HEK293 (cell line): Measurements from ENCODE around the gene DGKB.

ENCODE experiments used
- CTCF ChIA-PET: fragments of 350-600 bp; formaldehyde crosslinking; extraction: SDS; loops from one replicate; lab custom pipeline; 2021; ENCODE audit warnings: antibody characterized with exemption; lab: Yijun Ruan, JAX
- POLR2A ChIA-PET: fragments of 300-600 bp; formaldehyde crosslinking; extraction: SDS; loops from one replicate; lab custom pipeline; 2020; ENCODE audit warnings: antibody characterized with exemption, inconsistent platforms; lab: Yijun Ruan, JAX
- H3K27ac ChIP-seq: fragments of 200-500 bp; sonication (Bioruptor generic); 2 replicates; pipeline ENCODE4 v1.5.1; 2014; ENCODE audit warnings: low read depth, low read length, control low read depth, inconsistent platforms; ENCODE audit errors: extremely low read depth
- H3K36me3 ChIP-seq, 2 experiments: fragments of 200-500 bp in 1 of 2; sonication (Bioruptor generic) in 1 of 2; 1 replicate in 1 of 2; 2 replicates in 1 of 2; pipeline ENCODE4 v1.5.1; 2014 to 2017; ENCODE audit warnings: inconsistent platforms in 2 of 2, low read length in 2 of 2; ENCODE audit not compliant: control insufficient read depth in 2 of 2, insufficient read depth in 1 of 2
- H3K4me1 ChIP-seq: fragments of 200-500 bp; sonication (Bioruptor generic); 2 replicates; pipeline ENCODE4 v1.5.1; 2014; ENCODE audit warnings: mild to moderate bottlenecking, low read length, inconsistent platforms; ENCODE audit not compliant: control insufficient read depth, insufficient read depth
- H3K4me3 ChIP-seq: 2 replicates; pipeline ENCODE4 v1.5.1; 2011; ENCODE audit warnings: low read depth, mild to moderate bottlenecking, control low read depth, low read length, moderate library complexity
- H3K9me3 ChIP-seq: fragments of 200-500 bp; sonication (Bioruptor generic); 2 replicates; pipeline ENCODE4 v1.5.1; 2014; ENCODE audit warnings: low read depth, low read length, inconsistent platforms; ENCODE audit not compliant: control insufficient read depth, insufficient read depth
- REPIN1 ChIP-seq: fragments of 450-650 bp; formaldehyde crosslinking; IDR thresholded peaks from 2 replicates; pipeline ENCODE4 v1.5.1; 2017; ENCODE audit warnings: missing biosample characterization, missing genetic modification characterization, low read depth
- SP3 ChIP-seq: fragments of 450-650 bp; formaldehyde crosslinking; IDR thresholded peaks from 2 replicates; pipeline ENCODE4 v1.5.1; 2016; ENCODE audit warnings: missing biosample characterization, missing genetic modification characterization
- TCF7L2 ChIP-seq: IDR thresholded peaks from 2 replicates; pipeline ENCODE4 v1.6.1; 2011; ENCODE audit warnings: low read depth, mild to moderate bottlenecking, inconsistent platforms, low read length, moderate library complexity, borderline replicate concordance
- YY2 ChIP-seq: fragments of 450-650 bp; formaldehyde crosslinking; IDR thresholded peaks from 2 replicates; pipeline ENCODE4 v1.5.1; 2016; ENCODE audit warnings: missing biosample characterization, missing genetic modification characterization
- ZNF157 ChIP-seq: fragments of 450-650 bp; formaldehyde crosslinking; IDR thresholded peaks from 2 replicates; pipeline ENCODE4 v1.5.1; 2016; ENCODE audit warnings: missing biosample characterization, missing genetic modification characterization
- ZNF302 ChIP-seq: fragments of 450-650 bp; formaldehyde crosslinking; IDR thresholded peaks from 2 replicates; pipeline ENCODE4 v1.5.1; 2016; ENCODE audit warnings: missing biosample characterization, missing genetic modification characterization, low read depth
- ZNF311 ChIP-seq: fragments of 450-650 bp; formaldehyde crosslinking; IDR thresholded peaks from 2 replicates; pipeline ENCODE4 v1.5.1; 2017; ENCODE audit warnings: missing biosample characterization, missing genetic modification characterization, borderline replicate concordance
- ZNF391 ChIP-seq: fragments of 450-650 bp; formaldehyde crosslinking; IDR thresholded peaks from 2 replicates; pipeline ENCODE4 v1.5.1; 2016; ENCODE audit warnings: low read depth, missing biosample characterization, missing genetic modification characterization, borderline replicate concordance
- ZNF449 ChIP-seq: fragments of 450-650 bp; formaldehyde crosslinking; IDR thresholded peaks from 2 replicates; pipeline ENCODE4 v1.5.1; 2017; ENCODE audit warnings: missing biosample characterization, mild to moderate bottlenecking, missing genetic modification characterization, moderate library complexity
- ZNF529 ChIP-seq: fragments of 450-650 bp; formaldehyde crosslinking; IDR thresholded peaks from 2 replicates; pipeline ENCODE4 v1.5.1; 2017; ENCODE audit warnings: missing genetic modification characterization, missing biosample characterization; ENCODE audit not compliant: insufficient replicate concordance
- ZNF600 ChIP-seq: fragments of 450-650 bp; formaldehyde crosslinking; IDR thresholded peaks from 2 replicates; pipeline ENCODE4 v1.5.1; 2016; ENCODE audit warnings: missing biosample characterization, missing genetic modification characterization
- ZNF623 ChIP-seq: fragments of 450-650 bp; formaldehyde crosslinking; IDR thresholded peaks from 2 replicates; pipeline ENCODE4 v1.5.1; 2016; ENCODE audit warnings: missing biosample characterization, missing genetic modification characterization
- ZNF624 ChIP-seq: fragments of 450-650 bp; formaldehyde crosslinking; IDR thresholded peaks from 2 replicates; pipeline ENCODE4 v1.5.1; 2017; ENCODE audit warnings: missing biosample characterization, missing genetic modification characterization
- TF ChIP-seq, protein P1 (sequence below): fragments of 450-650 bp; formaldehyde crosslinking; IDR thresholded peaks from 2 replicates; pipeline ENCODE4 v1.5.1; 2016; ENCODE audit warnings: missing biosample characterization, missing genetic modification characterization, borderline replicate concordance
- TF ChIP-seq, protein P2 (sequence below): sonication (generic); formaldehyde crosslinking; IDR thresholded peaks from 2 replicates; pipeline ENCODE4 v1.8.1; 2022; ENCODE audit warnings: mild to moderate bottlenecking, moderate library complexity, missing genetic modification reagents
- TF ChIP-seq, protein P3 (sequence below): fragments of 450-650 bp; formaldehyde crosslinking; IDR thresholded peaks from 2 replicates; pipeline ENCODE4 v1.5.1; 2016; ENCODE audit warnings: missing biosample characterization, missing genetic modification characterization

Gene DGKB

GRCh38 chr7:14381306-14381705 lies 521.2 kb downstream of the DGKB start (continued):
- TF ChIP-seq, protein P1, sequence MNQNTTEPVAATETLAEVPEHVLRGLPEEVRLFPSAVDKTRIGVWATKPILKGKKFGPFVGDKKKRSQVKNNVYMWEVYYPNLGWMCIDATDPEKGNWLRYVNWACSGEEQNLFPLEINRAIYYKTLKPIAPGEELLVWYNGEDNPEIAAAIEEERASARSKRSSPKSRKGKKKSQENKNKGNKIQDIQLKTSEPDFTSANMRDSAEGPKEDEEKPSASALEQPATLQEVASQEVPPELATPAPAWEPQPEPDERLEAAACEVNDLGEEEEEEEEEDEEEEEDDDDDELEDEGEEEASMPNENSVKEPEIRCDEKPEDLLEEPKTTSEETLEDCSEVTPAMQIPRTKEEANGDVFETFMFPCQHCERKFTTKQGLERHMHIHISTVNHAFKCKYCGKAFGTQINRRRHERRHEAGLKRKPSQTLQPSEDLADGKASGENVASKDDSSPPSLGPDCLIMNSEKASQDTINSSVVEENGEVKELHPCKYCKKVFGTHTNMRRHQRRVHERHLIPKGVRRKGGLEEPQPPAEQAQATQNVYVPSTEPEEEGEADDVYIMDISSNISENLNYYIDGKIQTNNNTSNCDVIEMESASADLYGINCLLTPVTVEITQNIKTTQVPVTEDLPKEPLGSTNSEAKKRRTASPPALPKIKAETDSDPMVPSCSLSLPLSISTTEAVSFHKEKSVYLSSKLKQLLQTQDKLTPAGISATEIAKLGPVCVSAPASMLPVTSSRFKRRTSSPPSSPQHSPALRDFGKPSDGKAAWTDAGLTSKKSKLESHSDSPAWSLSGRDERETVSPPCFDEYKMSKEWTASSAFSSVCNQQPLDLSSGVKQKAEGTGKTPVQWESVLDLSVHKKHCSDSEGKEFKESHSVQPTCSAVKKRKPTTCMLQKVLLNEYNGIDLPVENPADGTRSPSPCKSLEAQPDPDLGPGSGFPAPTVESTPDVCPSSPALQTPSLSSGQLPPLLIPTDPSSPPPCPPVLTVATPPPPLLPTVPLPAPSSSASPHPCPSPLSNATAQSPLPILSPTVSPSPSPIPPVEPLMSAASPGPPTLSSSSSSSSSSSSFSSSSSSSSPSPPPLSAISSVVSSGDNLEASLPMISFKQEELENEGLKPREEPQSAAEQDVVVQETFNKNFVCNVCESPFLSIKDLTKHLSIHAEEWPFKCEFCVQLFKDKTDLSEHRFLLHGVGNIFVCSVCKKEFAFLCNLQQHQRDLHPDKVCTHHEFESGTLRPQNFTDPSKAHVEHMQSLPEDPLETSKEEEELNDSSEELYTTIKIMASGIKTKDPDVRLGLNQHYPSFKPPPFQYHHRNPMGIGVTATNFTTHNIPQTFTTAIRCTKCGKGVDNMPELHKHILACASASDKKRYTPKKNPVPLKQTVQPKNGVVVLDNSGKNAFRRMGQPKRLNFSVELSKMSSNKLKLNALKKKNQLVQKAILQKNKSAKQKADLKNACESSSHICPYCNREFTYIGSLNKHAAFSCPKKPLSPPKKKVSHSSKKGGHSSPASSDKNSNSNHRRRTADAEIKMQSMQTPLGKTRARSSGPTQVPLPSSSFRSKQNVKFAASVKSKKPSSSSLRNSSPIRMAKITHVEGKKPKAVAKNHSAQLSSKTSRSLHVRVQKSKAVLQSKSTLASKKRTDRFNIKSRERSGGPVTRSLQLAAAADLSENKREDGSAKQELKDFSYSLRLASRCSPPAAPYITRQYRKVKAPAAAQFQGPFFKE (tag by site-specific recombination): no peak
- TF ChIP-seq ZNF302 (tag by site-specific recombination): no peak

DNA sequence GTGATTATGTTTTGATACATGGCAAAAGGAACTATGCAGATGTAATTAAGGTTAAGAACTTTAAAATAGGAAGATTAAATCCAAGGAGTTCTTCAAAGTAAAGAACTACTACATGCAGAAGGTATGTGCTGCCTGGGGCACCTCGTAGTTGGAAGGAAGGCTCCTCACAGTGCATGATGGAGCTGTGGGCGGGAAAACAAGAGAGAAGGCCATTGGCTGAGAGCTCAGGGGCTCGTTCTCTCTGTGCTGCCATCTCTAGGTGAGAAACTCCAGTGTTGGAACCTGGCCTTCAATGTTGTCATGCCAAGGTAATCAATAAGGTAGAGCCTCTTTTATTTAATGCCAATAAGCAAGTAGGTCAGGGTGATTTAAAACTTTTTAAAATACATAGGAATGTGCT lies 521.7 kb downstream of the DGKB start:
- H3K9me3 ChIP-seq: no peaks in the 10 kb centered on the region
- H3K36me3 ChIP-seq: no peaks in the 10 kb centered on the region
- no peaks in the 10 kb centered on the region for H3K4me1 ChIP-seq
- no peak overlapping the region for H3K4me3 ChIP-seq
- ChIA-PET CTCF (interaction anchor here (0.8 to 0.9 kb wide), 2 partner anchors 389 to 856 kb away, joined by 4 read pairs; no protein-coding TSS in a partner anchor), POLR2A (no interaction called here)
- TF ChIP-seq, protein P2, sequence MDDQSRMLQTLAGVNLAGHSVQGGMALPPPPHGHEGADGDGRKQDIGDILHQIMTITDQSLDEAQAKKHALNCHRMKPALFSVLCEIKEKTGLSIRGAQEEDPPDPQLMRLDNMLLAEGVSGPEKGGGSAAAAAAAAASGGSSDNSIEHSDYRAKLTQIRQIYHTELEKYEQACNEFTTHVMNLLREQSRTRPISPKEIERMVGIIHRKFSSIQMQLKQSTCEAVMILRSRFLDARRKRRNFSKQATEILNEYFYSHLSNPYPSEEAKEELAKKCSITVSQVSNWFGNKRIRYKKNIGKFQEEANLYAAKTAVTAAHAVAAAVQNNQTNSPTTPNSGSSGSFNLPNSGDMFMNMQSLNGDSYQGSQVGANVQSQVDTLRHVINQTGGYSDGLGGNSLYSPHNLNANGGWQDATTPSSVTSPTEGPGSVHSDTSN: no peak
- no peak for TF ChIP-seq ZNF311 (tag by site-specific recombination)
- no peak for TF ChIP-seq ZNF391 (tag by site-specific recombination)
- TF ChIP-seq ZNF623: no peak
- no peak for TF ChIP-seq TCF7L2
- no peak for TF ChIP-seq REPIN1 (tag by site-specific recombination)
- no peak for TF ChIP-seq YY2 (tag by site-specific recombination)
- TF ChIP-seq ZNF157: no peak
- TF ChIP-seq ZNF600 (tag by site-specific recombination): no peak
- TF ChIP-seq SP3 (tag by site-specific recombination): no peak
- TF ChIP-seq, protein P3, sequence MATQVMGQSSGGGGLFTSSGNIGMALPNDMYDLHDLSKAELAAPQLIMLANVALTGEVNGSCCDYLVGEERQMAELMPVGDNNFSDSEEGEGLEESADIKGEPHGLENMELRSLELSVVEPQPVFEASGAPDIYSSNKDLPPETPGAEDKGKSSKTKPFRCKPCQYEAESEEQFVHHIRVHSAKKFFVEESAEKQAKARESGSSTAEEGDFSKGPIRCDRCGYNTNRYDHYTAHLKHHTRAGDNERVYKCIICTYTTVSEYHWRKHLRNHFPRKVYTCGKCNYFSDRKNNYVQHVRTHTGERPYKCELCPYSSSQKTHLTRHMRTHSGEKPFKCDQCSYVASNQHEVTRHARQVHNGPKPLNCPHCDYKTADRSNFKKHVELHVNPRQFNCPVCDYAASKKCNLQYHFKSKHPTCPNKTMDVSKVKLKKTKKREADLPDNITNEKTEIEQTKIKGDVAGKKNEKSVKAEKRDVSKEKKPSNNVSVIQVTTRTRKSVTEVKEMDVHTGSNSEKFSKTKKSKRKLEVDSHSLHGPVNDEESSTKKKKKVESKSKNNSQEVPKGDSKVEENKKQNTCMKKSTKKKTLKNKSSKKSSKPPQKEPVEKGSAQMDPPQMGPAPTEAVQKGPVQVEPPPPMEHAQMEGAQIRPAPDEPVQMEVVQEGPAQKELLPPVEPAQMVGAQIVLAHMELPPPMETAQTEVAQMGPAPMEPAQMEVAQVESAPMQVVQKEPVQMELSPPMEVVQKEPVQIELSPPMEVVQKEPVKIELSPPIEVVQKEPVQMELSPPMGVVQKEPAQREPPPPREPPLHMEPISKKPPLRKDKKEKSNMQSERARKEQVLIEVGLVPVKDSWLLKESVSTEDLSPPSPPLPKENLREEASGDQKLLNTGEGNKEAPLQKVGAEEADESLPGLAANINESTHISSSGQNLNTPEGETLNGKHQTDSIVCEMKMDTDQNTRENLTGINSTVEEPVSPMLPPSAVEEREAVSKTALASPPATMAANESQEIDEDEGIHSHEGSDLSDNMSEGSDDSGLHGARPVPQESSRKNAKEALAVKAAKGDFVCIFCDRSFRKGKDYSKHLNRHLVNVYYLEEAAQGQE (tag by site-specific recombination): no peak
- TF ChIP-seq ZNF449 (tag by site-specific recombination): no peak
- no peak for TF ChIP-seq ZNF624 (tag by site-specific recombination)
- no peak for TF ChIP-seq ZNF529
- no peak overlapping the region for H3K27ac ChIP-seq
